ENCODE results near the gene C9orf50. TPM values are rescaled to one million over a fixed set of nuclear protein-coding genes. Genes with fewer than 3 reads are reported as not detected.

The C9orf50 gene
- polyA plus RNA-seq, 2 of the 4 experiments (the other 2 are of a cell fraction): 0.05 to 0.10 TPM

- TF ChIP-seq RCOR1 (IDR thresholded peaks at IDR 0.05; ENCODE audit: low read depth, low read length) (no peak), SMC3 (IDR thresholded peaks at IDR 0.05) (no peak), ESRRA (IDR thresholded peaks at IDR 0.05; ENCODE audit: borderline replicate concordance, low read length) (no peak), NR3C1 (IDR thresholded peaks at IDR 0.05) (no peak)
These were observed 10.2 kb upstream of the C9orf50 start (continued) for GRCh38 chr9:129630967-129631673.

- WGBS (ENCODE audit: missing lambda C conversion rate): 92% methylated on average over 8 of the region's 8 CpGs
- POLR2A ChIA-PET: no interaction called here
- DNase-seq (ENCODE audit: low read depth in 1 of 2, low spot score in 1 of 2) (no peak), ATAC-seq (no peak), FAIRE-seq (no peak)
- CTCF ChIA-PET: interaction anchor here (0.6 to 26.2 kb wide), 9 partner anchors 9 to 496 kb away, joined by 3 to 947 read pairs (median 7); partner anchors contain the start of genes ASB6 and C9orf50
- H3K4me1 ChIP-seq: peaks cover 23% of the 10 kb centered on the region
- no peak overlapping the region for H3K27ac ChIP-seq
- H3K4me2 ChIP-seq: peak overlapping the region; percentile 86; the same call in 2 of the 3 replicates
- TF ChIP-seq JUNB (IDR thresholded peaks at IDR 0.05): no peak
- no peak for TF ChIP-seq FOSL2 (IDR thresholded peaks at IDR 0.05)
- no peak for TF ChIP-seq FOSL2 (CRISPR knock-in tag; IDR thresholded peaks at IDR 0.05)
- no peak for TF ChIP-seq BHLHE40 (IDR thresholded peaks at IDR 0.05; ENCODE audit: low read depth, low read length)
- TF ChIP-seq CHD4 (IDR thresholded peaks at IDR 0.05; ENCODE audit: borderline replicate concordance): no peak
- TF ChIP-seq EP300 (IDR thresholded peaks at IDR 0.05): no peak
- TF ChIP-seq JUN (IDR thresholded peaks at IDR 0.05): no peak
- H3K4me3 ChIP-seq: no peak overlapping the region
- H3K9me3 ChIP-seq: no peaks in the 10 kb centered on the region
These were observed 8.4 kb upstream of the C9orf50 start for GRCh38 chr9:129629251-129629820.

- POLR2A ChIA-PET: no interaction called here
- Histone ChIP-seq H3K4me2 (peak overlapping the region; percentile 86; the same call in 2 of the 3 replicates), H3K27ac (no peak overlapping the region), H3K4me1 (peaks cover 28% of the 10 kb centered on the region), H3K4me3 (no peak overlapping the region), H3K9me3 (no peaks in the 10 kb centered on the region)
- DNase-seq (ENCODE audit: low read depth in 1 of 2, low spot score in 1 of 2): no peak
- ATAC-seq: no peak
- WGBS (ENCODE audit: missing lambda C conversion rate): 80% methylated on average over 6 of the region's 6 CpGs
- CTCF ChIA-PET: interaction anchor here (1.0 to 26.2 kb wide), 8 partner anchors 8 to 495 kb away, joined by 3 to 947 read pairs (median 10); partner anchors contain the start of genes ASB6 and C9orf50
- FAIRE-seq: no peak
- no peak for TF ChIP-seq CHD2 (IDR thresholded peaks at IDR 0.05; ENCODE audit: low read length, partially characterized antibody)
These were observed 7.8 kb upstream of the C9orf50 start for GRCh38 chr9:129628709-129629108.

DNA sequence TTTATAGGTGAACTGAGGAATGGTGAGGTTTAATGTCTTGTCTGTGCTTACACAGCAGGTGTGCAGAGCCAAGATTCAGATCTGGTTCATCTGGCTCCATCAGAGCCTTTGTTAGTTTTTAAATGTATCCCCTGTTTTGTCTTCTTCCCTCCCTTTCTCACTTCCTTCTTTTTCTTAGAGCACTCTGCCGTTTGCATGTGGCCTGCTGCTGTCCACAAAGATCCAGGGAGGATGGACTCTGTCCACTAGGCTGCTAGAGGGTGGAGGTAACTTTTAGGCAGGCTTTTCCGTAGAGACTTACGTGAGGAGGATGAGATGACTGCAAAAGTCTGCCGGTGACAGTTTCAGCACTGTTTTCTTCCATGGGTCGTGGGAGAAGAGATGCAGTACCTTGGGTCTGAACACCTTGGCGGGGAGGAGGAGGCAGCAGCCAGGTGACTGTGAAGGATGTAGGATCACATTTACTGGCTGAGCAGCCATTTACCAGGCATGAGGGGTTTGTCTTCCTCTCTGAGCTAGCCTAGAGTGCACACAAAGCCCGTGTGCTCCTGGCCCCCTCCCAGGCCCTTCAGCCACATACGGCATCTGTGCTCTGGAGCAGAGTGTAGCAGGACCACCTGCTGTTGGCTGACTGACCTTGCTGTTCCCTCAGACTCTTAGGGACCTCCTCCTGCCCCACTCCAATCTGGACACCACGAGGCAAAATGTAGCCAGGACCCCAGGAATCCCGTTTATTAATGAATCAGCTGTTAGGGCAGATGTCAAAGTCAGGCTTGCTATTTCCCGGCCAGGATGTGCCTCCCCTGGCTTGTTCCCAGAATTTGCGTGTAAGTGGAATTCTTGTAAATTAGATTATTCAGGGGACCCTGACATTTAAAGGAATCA, 6.9 kb upstream of the C9orf50 start:
- peak overlapping the region; percentile 78 to 98 for H3K27ac ChIP-seq
- no peak for FAIRE-seq
- peak overlapping the region; percentile 69 for H3K4me3 ChIP-seq
- 61% methylated on average over 12 of the region's 12 CpGs for WGBS (ENCODE audit: missing lambda C conversion rate)
- no peak for ATAC-seq
- H3K9me3 ChIP-seq: no peaks in the 10 kb centered on the region
- ChIA-PET POLR2A (interaction anchor here (1.1 to 1.3 kb wide), 2 partner anchors 10 to 488 kb away, joined by 3 to 6 read pairs; no protein-coding TSS in a partner anchor), CTCF (interaction anchor here (1.0 to 26.2 kb wide), 6 partner anchors 12 to 494 kb away, joined by 3 to 947 read pairs (median 34); partner anchors contain the start of gene ASB6)
- peak overlapping the region; percentile 86 for H3K4me2 ChIP-seq
- DNase-seq (ENCODE audit: low read depth in 1 of 2, low spot score in 1 of 2): no peak
- peaks cover 28% of the 10 kb centered on the region for H3K4me1 ChIP-seq
- TF ChIP-seq, protein P1, sequence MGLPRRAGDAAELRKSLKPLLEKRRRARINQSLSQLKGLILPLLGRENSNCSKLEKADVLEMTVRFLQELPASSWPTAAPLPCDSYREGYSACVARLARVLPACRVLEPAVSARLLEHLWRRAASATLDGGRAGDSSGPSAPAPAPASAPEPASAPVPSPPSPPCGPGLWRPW (IDR thresholded peaks at IDR 0.05): no peak
- TF ChIP-seq E2F6 (IDR thresholded peaks at IDR 0.05; ENCODE audit: borderline replicate concordance, low read depth) (no peak), NPAS2 (CRISPR knock-in tag; IDR thresholded peaks at IDR 0.05; ENCODE audit: borderline replicate concordance) (no peak), ZSCAN20 (CRISPR knock-in tag; IDR thresholded peaks at IDR 0.05) (no peak), HOXA7 (CRISPR knock-in tag; IDR thresholded peaks at IDR 0.05) (no peak), JUN (IDR thresholded peaks at IDR 0.05) (no peak), ZC3H11A (IDR thresholded peaks at IDR 0.05) (no peak), ESRRA (IDR thresholded peaks at IDR 0.05; ENCODE audit: borderline replicate concordance, low read length) (no peak), ELK1 (IDR thresholded peaks at IDR 0.05; ENCODE audit: low read depth, low read length) (no peak), ZFP36 (IDR thresholded peaks at IDR 0.05; ENCODE audit: borderline replicate concordance, partially characterized antibody) (no peak), EHMT2 (IDR thresholded peaks at IDR 0.05; ENCODE audit: low read depth) (no peak), BCL3 (IDR thresholded peaks at IDR 0.05) (no peak), SREBF2 (IDR thresholded peaks at IDR 0.05) (no peak)
- TF ChIP-seq, protein P2, sequence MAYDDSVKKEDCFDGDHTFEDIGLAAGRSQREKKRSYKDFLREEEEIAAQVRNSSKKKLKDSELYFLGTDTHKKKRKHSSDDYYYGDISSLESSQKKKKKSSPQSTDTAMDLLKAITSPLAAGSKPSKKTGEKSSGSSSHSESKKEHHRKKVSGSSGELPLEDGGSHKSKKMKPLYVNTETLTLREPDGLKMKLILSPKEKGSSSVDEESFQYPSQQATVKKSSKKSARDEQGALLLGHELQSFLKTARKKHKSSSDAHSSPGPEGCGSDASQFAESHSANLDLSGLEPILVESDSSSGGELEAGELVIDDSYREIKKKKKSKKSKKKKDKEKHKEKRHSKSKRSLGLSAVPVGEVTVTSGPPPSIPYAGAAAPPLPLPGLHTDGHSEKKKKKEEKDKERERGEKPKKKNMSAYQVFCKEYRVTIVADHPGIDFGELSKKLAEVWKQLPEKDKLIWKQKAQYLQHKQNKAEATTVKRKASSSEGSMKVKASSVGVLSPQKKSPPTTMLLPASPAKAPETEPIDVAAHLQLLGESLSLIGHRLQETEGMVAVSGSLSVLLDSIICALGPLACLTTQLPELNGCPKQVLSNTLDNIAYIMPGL (CRISPR knock-in tag; IDR thresholded peaks at IDR 0.05; ENCODE audit: borderline replicate concordance): no peak

Measured in A549 (cell line).